GM23248 (cell line): ENCODE results near the gene ARTN. TPM values are rescaled to one million over a fixed set of nuclear protein-coding genes. Genes with fewer than 3 reads are reported as not detected.

Source experiments
- DNase-seq: peaks from one replicate; pipeline ENCODE4 v3.0.0-alpha.2; 2015
- H2AFZ ChIP-seq: fragments of 200-600 bp; sonication (generic); 2 replicates; pipeline ENCODE4 v1.6.1; 2016; ENCODE audit warnings: antibody characterized with exemption
- H3F3A ChIP-seq: fragments of 200-600 bp; sonication (generic); 2 replicates; pipeline ENCODE4 v1.6.1; 2016; ENCODE audit warnings: mild to moderate bottlenecking, antibody characterized with exemption, mixed run types; ENCODE audit not compliant: insufficient read depth
- H3K27ac ChIP-seq: fragments of 200-600 bp; sonication (generic); 2 replicates; pipeline ENCODE4 v1.5.1; 2016; ENCODE audit warnings: mild to moderate bottlenecking
- H3K27me3 ChIP-seq: fragments of 200-600 bp; sonication (generic); replicated peaks from 2 replicates; pipeline ENCODE4 v1.6.1; 2016; ENCODE audit warnings: mild to moderate bottlenecking; ENCODE audit not compliant: insufficient read depth
- H3K36me3 ChIP-seq: fragments of 200-600 bp; sonication (generic); 2 replicates; pipeline ENCODE4 v1.6.1; 2016; ENCODE audit warnings: low read depth, mild to moderate bottlenecking
- H3K4me1 ChIP-seq: fragments of 200-600 bp; sonication (generic); 2 replicates; pipeline ENCODE4 v1.6.1; 2016; ENCODE audit warnings: mild to moderate bottlenecking; ENCODE audit not compliant: insufficient read depth
- H3K4me2 ChIP-seq: fragments of 200-600 bp; sonication (generic); one replicate; pipeline ENCODE4 v1.6.1; 2016; ENCODE audit warnings: mild to moderate bottlenecking; ENCODE audit not compliant: unreplicated experiment
- H3K4me3 ChIP-seq: fragments of 200-600 bp; sonication (generic); 2 replicates; pipeline ENCODE4 v1.5.1; 2016; ENCODE audit warnings: mild to moderate bottlenecking
- H3K79me2 ChIP-seq: fragments of 200-600 bp; sonication (generic); 2 replicates; pipeline ENCODE4 v1.6.1; 2016; ENCODE audit warnings: mild to moderate bottlenecking; ENCODE audit not compliant: insufficient read depth
- H3K9ac ChIP-seq: fragments of 200-600 bp; sonication (generic); 2 replicates; pipeline ENCODE4 v1.6.1; 2016; ENCODE audit warnings: mild to moderate bottlenecking
- H3K9me2 ChIP-seq: fragments of 200-600 bp; sonication (generic); 2 replicates; pipeline ENCODE4 v1.6.1; 2016; ENCODE audit warnings: mixed run types, mild to moderate bottlenecking, moderate library complexity; ENCODE audit not compliant: insufficient read depth
- H3K9me3 ChIP-seq: fragments of 200-600 bp; sonication (generic); one replicate; pipeline ENCODE4 v1.6.1; 2017; ENCODE audit warnings: low read depth
- H4K20me1 ChIP-seq: fragments of 200-600 bp; sonication (generic); 2 replicates; pipeline ENCODE4 v1.6.0; 2016; ENCODE audit not compliant: insufficient read depth
- EZH2 ChIP-seq: fragments of 200-600 bp; sonication (generic); IDR thresholded peaks from 2 replicates; pipeline ENCODE4 v1.6.1; 2018; ENCODE audit warnings: antibody characterized with exemption, mild to moderate bottlenecking; ENCODE audit not compliant: insufficient read depth, poor library complexity, severe bottlenecking
- EZH2phosphoT487 ChIP-seq: fragments of 200-600 bp; sonication (generic); IDR thresholded peaks from 2 replicates; pipeline ENCODE4 v1.6.1; 2018; ENCODE audit warnings: antibody characterized with exemption, moderate library complexity, mild to moderate bottlenecking, low read depth; ENCODE audit not compliant: insufficient read depth
- WGBS, 2 experiments: methylation state at CpG; one replicate each; pipeline ENCODE4 v1.1.6; 2015 to 2017; ENCODE audit warnings: low lambda C conversion rate in 2 of 2, low coverage in 1 of 2; ENCODE audit errors: missing lambda C conversion rate in 2 of 2; 5-methylcytosine and 5-hydroxymethylcytosine counted together
- in situ Hi-C: fragments of 300-500 bp; cut with MboI; formaldehyde crosslinking; loops from 2 replicates; pipeline ENCODE4 v1.15.0; 2020
- polyA plus RNA-seq: library from polyadenylated mRNA; unstranded; fragments of >200 nt; fragmentation: Nextera tagmentation; extraction: Ambion mirVana; gene quantifications from 2 replicates; pipeline ENCODE4 v1.2.1, GENCODE V29; 2016
- total RNA-seq: library from RNA; depleted of rRNA; stranded (reverse); fragments of >200 nt; shearing (Covaris generic); gene quantifications from 2 replicates; pipeline ENCODE4 v1.2.3, GENCODE V29; 2014; rRNA removed

Gene ARTN
- total and polyA plus RNA-seq, 2 experiments from 2014 or later, result 0.11 TPM; not detected in 1

DNA sequence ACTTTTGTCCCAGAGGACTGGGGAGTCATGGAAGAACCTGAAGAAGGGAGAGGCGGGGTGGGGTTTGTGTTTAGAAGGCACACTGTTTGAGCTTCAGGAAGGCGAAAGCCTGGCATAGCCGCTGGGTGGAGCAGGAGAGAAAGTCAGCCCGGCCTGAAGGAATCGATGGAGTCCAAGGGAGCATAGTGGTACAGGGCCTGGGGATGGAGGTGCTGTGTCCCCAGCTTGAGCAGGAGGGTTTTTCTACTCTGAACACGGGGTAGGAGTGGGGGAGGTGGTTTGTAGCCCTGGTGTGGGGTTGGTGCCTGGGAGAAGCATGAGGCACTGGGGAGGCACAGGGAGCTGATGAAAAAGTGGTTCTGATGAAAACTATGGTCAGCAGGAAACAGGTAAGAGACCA lies 53.1 kb downstream of the ARTN start:
- no peaks in the 10 kb centered on the region for H4K20me1 ChIP-seq
- H3F3A ChIP-seq, result peaks cover 27% of the 10 kb centered on the region
- H3K9me2 ChIP-seq, result no peaks in the 10 kb centered on the region
- no peak overlapping the region for H3K4me3 ChIP-seq
- peaks cover 17% of the 10 kb centered on the region for H3K79me2 ChIP-seq
- no peak overlapping the region for H3K4me2 ChIP-seq
- 0 out of 2 replicates have a peak, but pooled peaks cover 6% of the 10 kb centered on the region for H3K36me3 ChIP-seq
- H3K27me3 ChIP-seq, result no peaks in the 10 kb centered on the region
- in situ Hi-C loops, result no loop called here
- no peak overlapping the region for H2AFZ ChIP-seq
- peak; percentile 44 for DNase-seq
- H3K27ac ChIP-seq, result peak overlapping the region; percentile 46
- no peaks in the 10 kb centered on the region for H3K9me3 ChIP-seq
- WGBS, 2 experiments, result 63 to 65% methylated on average over 6 of the region's 6 CpGs
- peaks cover 21% of the 10 kb centered on the region for H3K4me1 ChIP-seq
- H3K9ac ChIP-seq, result peak overlapping the region; percentile 32; the same call in 1 of the 2 replicates
- no peak for TF ChIP-seq EZH2phosphoT487
- no peak for TF ChIP-seq EZH2

Other genes with a start within 250 kb of the ARTN start
- 13.8 and 13.9 TPM in 2 replicates for gene ST3GAL3, start 226.3 kb upstream of the ARTN start, total RNA-seq
- 8.4 and 9.7 TPM in 2 replicates for gene ST3GAL3, start 226.3 kb upstream of the ARTN start, polyA plus RNA-seq
- gene IPO13, start 13.1 kb downstream of the ARTN start, total RNA-seq, result 29.4 and 35.8 TPM in 2 replicates
- 17.1 and 21.0 TPM in 2 replicates for gene IPO13, start 13.1 kb downstream of the ARTN start, polyA plus RNA-seq
- gene DPH2, start 36.2 kb downstream of the ARTN start, total RNA-seq, result 42.9 and 51.1 TPM in 2 replicates
- gene DPH2, start 36.2 kb downstream of the ARTN start, polyA plus RNA-seq, result 16.7 and 21.0 TPM in 2 replicates
- gene ATP6V0B, start 41.2 kb downstream of the ARTN start, total RNA-seq, result 122 and 140 TPM in 2 replicates
- gene ATP6V0B, start 41.2 kb downstream of the ARTN start, polyA plus RNA-seq, result 174 and 177 TPM in 2 replicates
- gene B4GALT2, start 45.4 kb downstream of the ARTN start, total RNA-seq, result 123 and 221 TPM in 2 replicates
- gene B4GALT2, start 45.4 kb downstream of the ARTN start, polyA plus RNA-seq, result 27.3 and 28.9 TPM in 2 replicates
- 3.1 and 4.7 TPM in 2 replicates for gene CCDC24, start 57.8 kb downstream of the ARTN start, total RNA-seq
- 4.3 and 5.3 TPM in 2 replicates for gene CCDC24, start 57.8 kb downstream of the ARTN start, polyA plus RNA-seq
- 20.6 and 22.2 TPM in 2 replicates for gene SLC6A9, start 97.7 kb downstream of the ARTN start, total RNA-seq
- 34.4 and 34.6 TPM in 2 replicates for gene SLC6A9, start 97.7 kb downstream of the ARTN start, polyA plus RNA-seq
- 0.11 and 0.13 TPM in 2 replicates for gene KLF17, start 185.0 kb downstream of the ARTN start, total RNA-seq
- gene KLF17, start 185.0 kb downstream of the ARTN start, polyA plus RNA-seq, result 0.08 and 0.09 TPM in 2 replicates
- gene KLF18, start 207.8 kb downstream of the ARTN start, total RNA-seq, result not detected in 2 replicates
- not detected in 2 replicates for gene KLF18, start 207.8 kb downstream of the ARTN start, polyA plus RNA-seq